Neural cell (in vitro differentiated cells): Measurements from ENCODE around the gene MAPK7. TPM values are rescaled to one million over a fixed set of nuclear protein-coding genes. Genes with fewer than 3 reads are reported as not detected.

Experiments
- H2AFZ ChIP-seq: fragments of 200-600, 300-800 bp; sonication (generic), shearing (Covaris generic); 2 replicates; pipeline ENCODE4 v1.6.0; 2014; ENCODE audit warnings: low read depth, mild to moderate bottlenecking, antibody characterized with exemption, low read length, moderate library complexity
- H3F3A ChIP-seq: fragments of 200-600 bp; shearing (Covaris generic); 2 replicates; pipeline ENCODE4 v1.6.1; 2016; ENCODE audit warnings: mild to moderate bottlenecking, moderate library complexity, mixed read lengths, antibody characterized with exemption, low read length; ENCODE audit not compliant: insufficient read depth, poor library complexity, severe bottlenecking
- H3K27ac ChIP-seq: fragments of 200-600, 300-800 bp; sonication (generic), shearing (Covaris generic); 2 replicates; pipeline ENCODE4 v1.5.1; 2014; ENCODE audit warnings: mild to moderate bottlenecking, low read length, moderate library complexity
- H3K27me3 ChIP-seq: fragments of 300-800, 200-600 bp; sonication (generic), shearing (Covaris generic); 2 replicates; pipeline ENCODE4 v1.6.0; 2014; ENCODE audit warnings: mild to moderate bottlenecking, low read depth, low read length, moderate library complexity; ENCODE audit not compliant: insufficient read depth
- H3K36me3 ChIP-seq: fragments of 300-800, 200-600 bp; sonication (generic), shearing (Covaris generic); 2 replicates; pipeline ENCODE4 v1.5.1; 2014; ENCODE audit warnings: mild to moderate bottlenecking, antibody characterized with exemption, low read length, moderate library complexity; ENCODE audit not compliant: insufficient read depth
- H3K4me2 ChIP-seq: fragments of 300-800, 200-600 bp; sonication (generic), shearing (Covaris generic); 2 replicates; pipeline ENCODE4 v1.6.0; 2014; ENCODE audit warnings: mild to moderate bottlenecking, low read length
- H3K4me3 ChIP-seq: fragments of 300-800, 200-600 bp; sonication (generic), shearing (Covaris generic); 2 replicates; pipeline ENCODE4 v1.5.1; 2014; ENCODE audit warnings: mild to moderate bottlenecking, low read length, moderate library complexity
- H3K79me2 ChIP-seq: fragments of 200-600 bp; shearing (Covaris generic); replicated peaks from 2 replicates; pipeline ENCODE4 v1.6.0; 2014; ENCODE audit warnings: mild to moderate bottlenecking, low read length, moderate library complexity; ENCODE audit not compliant: insufficient read depth
- H3K9ac ChIP-seq: fragments of 300-800, 200-600 bp; sonication (generic), shearing (Covaris generic); 2 replicates; pipeline ENCODE4 v1.6.1; 2016; ENCODE audit warnings: mild to moderate bottlenecking, low read length, mixed read lengths
- H3K9me2 ChIP-seq: fragments of 200-600 bp; shearing (Covaris generic); 2 replicates; pipeline ENCODE4 v1.6.1; 2016; ENCODE audit warnings: mild to moderate bottlenecking, low read length, mixed read lengths; ENCODE audit not compliant: insufficient read depth
- H3K9me3 ChIP-seq: fragments of 200-600, 300-800 bp; sonication (generic), shearing (Covaris generic); 2 replicates; pipeline ENCODE4 v1.6.1; 2016; ENCODE audit warnings: mild to moderate bottlenecking, mixed run types, low read length, moderate library complexity, mixed read lengths
- H4K20me1 ChIP-seq: fragments of 200-600 bp; shearing (Covaris generic); 2 replicates; pipeline ENCODE4 v1.6.1; 2016; ENCODE audit warnings: mild to moderate bottlenecking, mixed run types; ENCODE audit not compliant: insufficient read depth
- EP300 ChIP-seq: fragments of 450-650 bp; conservative IDR thresholded peaks from 2 replicates; pipeline ENCODE4 v1.6.1; 2014; ENCODE audit warnings: antibody characterized with exemption, mild to moderate bottlenecking, moderate library complexity; ENCODE audit not compliant: poor library complexity, severe bottlenecking
- EZH2 ChIP-seq: fragments of 200-600, 300-800 bp; shearing (Covaris generic), sonication (generic); IDR thresholded peaks from 2 replicates; pipeline ENCODE4 v1.6.1; 2014; ENCODE audit warnings: antibody characterized with exemption, low read length, borderline replicate concordance, mild to moderate bottlenecking; ENCODE audit not compliant: insufficient read depth, poor library complexity, severe bottlenecking
- MXI1 ChIP-seq: fragments of 450-650 bp; conservative IDR thresholded peaks from 2 replicates; pipeline ENCODE4 v1.6.1; 2014; ENCODE audit warnings: antibody characterized with exemption, mild to moderate bottlenecking; ENCODE audit not compliant: poor library complexity, severe bottlenecking
- RAD21 ChIP-seq: fragments of 450-650 bp; conservative IDR thresholded peaks from 2 replicates; pipeline ENCODE4 v1.6.1; 2014; ENCODE audit warnings: antibody characterized with exemption, mild to moderate bottlenecking, moderate library complexity
- SMC3 ChIP-seq: fragments of 450-650 bp; conservative IDR thresholded peaks from 2 replicates; pipeline ENCODE4 v1.6.1; 2014; ENCODE audit warnings: antibody characterized with exemption, mild to moderate bottlenecking, moderate library complexity; ENCODE audit not compliant: poor library complexity
- TAF1 ChIP-seq: IDR thresholded peaks from 2 replicates; pipeline ENCODE4 v1.6.1; 2012; ENCODE audit warnings: low read depth
- polyA plus RNA-seq: library from polyadenylated mRNA; depleted of rRNA; stranded (reverse); fragments of >200 nt; gene quantifications from 2 replicates; pipeline ENCODE4 v1.2.3, GENCODE V29; 2014
- TF ChIP-seq, protein P1 (sequence below): fragments of 450-650 bp; IDR thresholded peaks from 2 replicates; pipeline ENCODE4 v1.5.1; 2014; ENCODE audit warnings: antibody characterized with exemption, mild to moderate bottlenecking, moderate library complexity; ENCODE audit not compliant: poor library complexity, severe bottlenecking
- TF ChIP-seq, protein P2 (sequence below): IDR thresholded peaks from 2 replicates; pipeline ENCODE4 v1.6.1; 2012; ENCODE audit warnings: borderline replicate concordance

Gene MAPK7
- polyA plus RNA-seq, 1 donor from 2014 or later, result 18.8 TPM

DNA sequence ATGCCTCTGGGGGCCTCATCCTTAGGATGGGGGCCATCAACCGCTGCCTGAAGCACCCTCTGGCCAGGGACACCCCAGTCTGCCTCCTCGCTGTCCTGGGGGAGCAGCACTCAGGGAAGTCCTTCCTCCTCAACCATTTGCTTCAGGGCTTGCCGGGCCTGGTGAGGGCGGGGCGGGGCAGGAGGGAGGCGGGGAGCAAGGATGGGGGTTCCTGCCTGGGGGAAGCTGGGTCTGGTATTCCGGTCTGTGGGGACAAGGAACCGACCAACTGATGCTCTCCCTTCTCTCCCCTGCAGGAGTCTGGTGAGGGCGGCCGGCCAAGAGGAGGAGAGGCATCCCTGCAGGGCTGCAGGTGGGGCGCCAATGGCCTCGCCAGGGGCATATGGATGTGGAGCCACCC, 34.7 kb downstream of the MAPK7 start:
- no peaks in the 10 kb centered on the region for H3K36me3 ChIP-seq
- no peak overlapping the region for H3K27ac ChIP-seq
- H3K27me3 ChIP-seq, result no peaks in the 10 kb centered on the region
- no peaks in the 10 kb centered on the region for H3K9me3 ChIP-seq
- H3K4me2 ChIP-seq, result no peak overlapping the region
- H2AFZ ChIP-seq, result no peak overlapping the region
- no peak overlapping the region for H3K4me3 ChIP-seq
- TF ChIP-seq, protein P1, sequence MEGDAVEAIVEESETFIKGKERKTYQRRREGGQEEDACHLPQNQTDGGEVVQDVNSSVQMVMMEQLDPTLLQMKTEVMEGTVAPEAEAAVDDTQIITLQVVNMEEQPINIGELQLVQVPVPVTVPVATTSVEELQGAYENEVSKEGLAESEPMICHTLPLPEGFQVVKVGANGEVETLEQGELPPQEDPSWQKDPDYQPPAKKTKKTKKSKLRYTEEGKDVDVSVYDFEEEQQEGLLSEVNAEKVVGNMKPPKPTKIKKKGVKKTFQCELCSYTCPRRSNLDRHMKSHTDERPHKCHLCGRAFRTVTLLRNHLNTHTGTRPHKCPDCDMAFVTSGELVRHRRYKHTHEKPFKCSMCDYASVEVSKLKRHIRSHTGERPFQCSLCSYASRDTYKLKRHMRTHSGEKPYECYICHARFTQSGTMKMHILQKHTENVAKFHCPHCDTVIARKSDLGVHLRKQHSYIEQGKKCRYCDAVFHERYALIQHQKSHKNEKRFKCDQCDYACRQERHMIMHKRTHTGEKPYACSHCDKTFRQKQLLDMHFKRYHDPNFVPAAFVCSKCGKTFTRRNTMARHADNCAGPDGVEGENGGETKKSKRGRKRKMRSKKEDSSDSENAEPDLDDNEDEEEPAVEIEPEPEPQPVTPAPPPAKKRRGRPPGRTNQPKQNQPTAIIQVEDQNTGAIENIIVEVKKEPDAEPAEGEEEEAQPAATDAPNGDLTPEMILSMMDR, result no peak
- TF ChIP-seq EZH2 (no peak), TAF1 (no peak)
- TF ChIP-seq, protein P2, sequence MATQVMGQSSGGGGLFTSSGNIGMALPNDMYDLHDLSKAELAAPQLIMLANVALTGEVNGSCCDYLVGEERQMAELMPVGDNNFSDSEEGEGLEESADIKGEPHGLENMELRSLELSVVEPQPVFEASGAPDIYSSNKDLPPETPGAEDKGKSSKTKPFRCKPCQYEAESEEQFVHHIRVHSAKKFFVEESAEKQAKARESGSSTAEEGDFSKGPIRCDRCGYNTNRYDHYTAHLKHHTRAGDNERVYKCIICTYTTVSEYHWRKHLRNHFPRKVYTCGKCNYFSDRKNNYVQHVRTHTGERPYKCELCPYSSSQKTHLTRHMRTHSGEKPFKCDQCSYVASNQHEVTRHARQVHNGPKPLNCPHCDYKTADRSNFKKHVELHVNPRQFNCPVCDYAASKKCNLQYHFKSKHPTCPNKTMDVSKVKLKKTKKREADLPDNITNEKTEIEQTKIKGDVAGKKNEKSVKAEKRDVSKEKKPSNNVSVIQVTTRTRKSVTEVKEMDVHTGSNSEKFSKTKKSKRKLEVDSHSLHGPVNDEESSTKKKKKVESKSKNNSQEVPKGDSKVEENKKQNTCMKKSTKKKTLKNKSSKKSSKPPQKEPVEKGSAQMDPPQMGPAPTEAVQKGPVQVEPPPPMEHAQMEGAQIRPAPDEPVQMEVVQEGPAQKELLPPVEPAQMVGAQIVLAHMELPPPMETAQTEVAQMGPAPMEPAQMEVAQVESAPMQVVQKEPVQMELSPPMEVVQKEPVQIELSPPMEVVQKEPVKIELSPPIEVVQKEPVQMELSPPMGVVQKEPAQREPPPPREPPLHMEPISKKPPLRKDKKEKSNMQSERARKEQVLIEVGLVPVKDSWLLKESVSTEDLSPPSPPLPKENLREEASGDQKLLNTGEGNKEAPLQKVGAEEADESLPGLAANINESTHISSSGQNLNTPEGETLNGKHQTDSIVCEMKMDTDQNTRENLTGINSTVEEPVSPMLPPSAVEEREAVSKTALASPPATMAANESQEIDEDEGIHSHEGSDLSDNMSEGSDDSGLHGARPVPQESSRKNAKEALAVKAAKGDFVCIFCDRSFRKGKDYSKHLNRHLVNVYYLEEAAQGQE, result no peak
- H4K20me1 ChIP-seq, result no peaks in the 10 kb centered on the region
- H3F3A ChIP-seq, result no peaks in the 10 kb centered on the region
- H3K9me2 ChIP-seq, result no peaks in the 10 kb centered on the region
- no peaks in the 10 kb centered on the region for H3K79me2 ChIP-seq
- H3K9ac ChIP-seq, result no peak overlapping the region

GRCh38 chr17:19413761-19414160, 35.5 kb downstream of the MAPK7 start:
- H3K36me3 ChIP-seq, result no peaks in the 10 kb centered on the region
- no peaks in the 10 kb centered on the region for H3F3A ChIP-seq
- no peaks in the 10 kb centered on the region for H3K9me3 ChIP-seq
- no peak overlapping the region for H3K4me2 ChIP-seq
- TF ChIP-seq, protein P1, result no peak
- no peak for TF ChIP-seq RAD21
- no peak for TF ChIP-seq TAF1
- no peak for TF ChIP-seq MXI1
- TF ChIP-seq, protein P2, result no peak
- no peak for TF ChIP-seq SMC3
- no peak for TF ChIP-seq EZH2
- TF ChIP-seq EP300, result no peak
- no peak overlapping the region for H3K9ac ChIP-seq
- H3K79me2 ChIP-seq, result no peaks in the 10 kb centered on the region
- no peak overlapping the region for H3K4me3 ChIP-seq
- H2AFZ ChIP-seq, result no peak overlapping the region
- H3K27ac ChIP-seq, result no peak overlapping the region
- no peaks in the 10 kb centered on the region for H4K20me1 ChIP-seq
- no peaks in the 10 kb centered on the region for H3K27me3 ChIP-seq
- no peaks in the 10 kb centered on the region for H3K9me2 ChIP-seq
